Measurements from ENCODE around the gene FAM240B. TPM values are rescaled to one million over a fixed set of nuclear protein-coding genes. Genes with fewer than 3 reads are reported as not detected.

Gene FAM240B
- total RNA-seq, 1 experiment from 2014 or later: not detected

DNA sequence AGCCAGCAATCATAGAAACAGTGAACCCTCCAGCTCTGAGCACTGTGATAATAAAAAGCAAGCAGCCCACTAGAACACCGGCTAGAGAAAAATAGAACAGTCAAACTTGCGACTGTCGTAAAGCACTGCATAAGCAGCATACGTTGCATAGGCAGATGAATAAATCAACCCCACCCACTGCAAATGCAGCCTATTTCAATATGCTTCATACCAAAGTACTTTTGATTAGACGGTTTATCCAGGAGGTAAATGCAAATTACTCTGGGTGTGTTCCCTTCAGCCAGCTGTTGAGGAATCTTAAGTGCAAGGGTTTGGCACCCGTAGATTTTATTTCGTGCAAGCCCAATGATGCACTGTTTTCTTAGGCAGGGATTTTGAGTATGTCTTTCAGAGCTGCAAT lies 67.4 kb downstream of the FAM240B start:
- Histone ChIP-seq H3K4me2 (ENCODE audit: low read length) (no peak overlapping the region), H3F3A (ENCODE audit: low read length, unreplicated experiment) (no peaks in the 10 kb centered on the region), H4K20me1 (ENCODE audit: low read length) (no peaks in the 10 kb centered on the region), H3K9me2 (replicated peaks; ENCODE audit: low read length) (no peaks in the 10 kb centered on the region), H3K9ac (ENCODE audit: low read length) (no peak overlapping the region), H3K4me3 (ENCODE audit: low read length) (no peak overlapping the region), H2AFZ (ENCODE audit: low read length) (no peak overlapping the region), H3K9me3 (ENCODE audit: low read length) (no peaks in the 10 kb centered on the region), H3K79me2 (ENCODE audit: low read length) (no peaks in the 10 kb centered on the region), H3K27ac (ENCODE audit: low read length) (no peak overlapping the region), H3K4me1 (ENCODE audit: insufficient read depth, low read length) (no peaks in the 10 kb centered on the region), H3K36me3 (ENCODE audit: low read depth, low read length) (no peaks in the 10 kb centered on the region), H3K27me3 (ENCODE audit: low read length) (no peaks in the 10 kb centered on the region)
- TF ChIP-seq EZH2phosphoT487 (IDR thresholded peaks at IDR 0.05; ENCODE audit: borderline replicate concordance, low read length): no peak
- no peak for TF ChIP-seq EZH2 (IDR thresholded peaks at IDR 0.05; ENCODE audit: low read length, unreplicated experiment)
- TF ChIP-seq, protein P1, sequence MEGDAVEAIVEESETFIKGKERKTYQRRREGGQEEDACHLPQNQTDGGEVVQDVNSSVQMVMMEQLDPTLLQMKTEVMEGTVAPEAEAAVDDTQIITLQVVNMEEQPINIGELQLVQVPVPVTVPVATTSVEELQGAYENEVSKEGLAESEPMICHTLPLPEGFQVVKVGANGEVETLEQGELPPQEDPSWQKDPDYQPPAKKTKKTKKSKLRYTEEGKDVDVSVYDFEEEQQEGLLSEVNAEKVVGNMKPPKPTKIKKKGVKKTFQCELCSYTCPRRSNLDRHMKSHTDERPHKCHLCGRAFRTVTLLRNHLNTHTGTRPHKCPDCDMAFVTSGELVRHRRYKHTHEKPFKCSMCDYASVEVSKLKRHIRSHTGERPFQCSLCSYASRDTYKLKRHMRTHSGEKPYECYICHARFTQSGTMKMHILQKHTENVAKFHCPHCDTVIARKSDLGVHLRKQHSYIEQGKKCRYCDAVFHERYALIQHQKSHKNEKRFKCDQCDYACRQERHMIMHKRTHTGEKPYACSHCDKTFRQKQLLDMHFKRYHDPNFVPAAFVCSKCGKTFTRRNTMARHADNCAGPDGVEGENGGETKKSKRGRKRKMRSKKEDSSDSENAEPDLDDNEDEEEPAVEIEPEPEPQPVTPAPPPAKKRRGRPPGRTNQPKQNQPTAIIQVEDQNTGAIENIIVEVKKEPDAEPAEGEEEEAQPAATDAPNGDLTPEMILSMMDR (conservative IDR thresholded peaks at IDR 0.05; ENCODE audit: low read depth, low read length): no peak
- DNase-seq (no peak), ATAC-seq (no peak)
- POLR2A ChIA-PET (ENCODE audit: unreplicated experiment): no interaction called here
- no TSS peak for BruUV-seq (replicated peaks)
- intact Hi-C loops (cut with micrococcal nuclease): no loop called here
- CTCF ChIA-PET: no interaction called here

DNA sequence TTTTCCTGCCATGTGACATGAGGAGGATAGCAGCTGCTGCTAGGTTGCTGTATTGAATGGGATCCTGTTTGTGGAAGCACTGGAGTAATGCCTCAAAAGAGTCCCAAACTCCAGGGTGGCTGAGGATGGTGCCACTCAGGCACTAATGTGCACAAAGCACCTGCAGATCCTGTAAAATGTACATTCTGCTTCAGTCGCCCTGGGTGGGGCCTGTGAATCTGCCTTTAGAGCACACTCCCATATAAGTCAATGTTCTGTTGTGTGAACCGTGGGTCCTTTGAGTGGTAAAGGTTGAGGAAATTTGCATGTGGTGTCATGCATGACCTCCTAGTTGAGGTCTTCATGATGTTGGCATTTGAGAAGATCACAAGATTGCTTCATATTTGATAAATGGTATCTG lies 67.9 kb downstream of the FAM240B start:
- CTCF ChIA-PET: no interaction called here
- H3K27me3 ChIP-seq (ENCODE audit: low read length): no peaks in the 10 kb centered on the region
- intact Hi-C loops (cut with micrococcal nuclease): no loop called here
- H3K4me1 ChIP-seq (ENCODE audit: insufficient read depth, low read length): no peaks in the 10 kb centered on the region
- no peak overlapping the region for H3K9ac ChIP-seq (ENCODE audit: low read length)
- POLR2A ChIA-PET (ENCODE audit: unreplicated experiment): no interaction called here
- BruUV-seq (replicated peaks): no TSS peak
- H4K20me1 ChIP-seq (ENCODE audit: low read length): no peaks in the 10 kb centered on the region
- no peaks in the 10 kb centered on the region for H3K9me3 ChIP-seq (ENCODE audit: low read length)
- DNase-seq (no peak), ATAC-seq (no peak)
- H3K4me2 ChIP-seq (ENCODE audit: low read length): no peak overlapping the region
- H3K9me2 ChIP-seq (replicated peaks; ENCODE audit: low read length): no peaks in the 10 kb centered on the region
- H3K27ac ChIP-seq (ENCODE audit: low read length): no peak overlapping the region
- TF ChIP-seq EZH2 (IDR thresholded peaks at IDR 0.05; ENCODE audit: low read length, unreplicated experiment) (no peak), EZH2phosphoT487 (IDR thresholded peaks at IDR 0.05; ENCODE audit: borderline replicate concordance, low read length) (no peak)
- TF ChIP-seq, protein P1 (conservative IDR thresholded peaks at IDR 0.05; ENCODE audit: low read depth, low read length): no peak
- no peaks in the 10 kb centered on the region for H3K36me3 ChIP-seq (ENCODE audit: low read depth, low read length)
- no peaks in the 10 kb centered on the region for H3F3A ChIP-seq (ENCODE audit: low read length, unreplicated experiment)
- no peaks in the 10 kb centered on the region for H3K79me2 ChIP-seq (ENCODE audit: low read length)
- H3K4me3 ChIP-seq (ENCODE audit: low read length): no peak overlapping the region
- H2AFZ ChIP-seq (ENCODE audit: low read length): no peak overlapping the region

DNA sequence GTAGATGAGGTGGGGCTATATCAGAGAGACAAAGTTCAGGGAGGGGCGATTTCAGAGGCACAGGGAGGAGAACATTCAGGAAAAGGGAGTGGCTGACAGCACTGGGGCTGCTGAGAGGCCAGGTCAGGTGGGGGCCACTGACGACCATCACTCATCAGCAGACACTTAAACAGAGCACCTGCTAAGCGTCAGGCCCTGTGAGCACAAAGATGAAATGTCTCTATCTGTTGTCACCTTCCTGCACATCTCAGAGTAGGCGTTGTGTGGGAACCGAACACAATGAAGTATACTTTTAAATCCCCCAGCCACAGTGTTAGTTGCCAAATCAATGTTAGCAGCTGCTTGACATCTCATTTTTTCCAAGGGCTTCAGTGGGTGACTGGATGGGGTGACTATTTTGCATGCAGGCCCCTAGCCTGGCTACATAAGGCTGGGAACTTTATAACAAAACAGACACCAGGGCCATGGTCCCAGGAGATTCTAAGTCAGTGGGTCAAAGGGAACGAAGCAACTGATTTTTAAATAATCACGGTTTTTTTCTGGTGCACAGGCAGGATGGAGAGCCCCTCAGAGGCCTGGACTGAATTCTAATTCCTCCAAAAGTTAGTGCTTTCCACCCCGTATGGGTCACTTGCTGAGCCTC lies 68.4 kb downstream of the FAM240B start:
- CTCF ChIA-PET: no interaction called here
- POLR2A ChIA-PET (ENCODE audit: unreplicated experiment): no interaction called here
- intact Hi-C loops (cut with micrococcal nuclease): no loop called here
- ATAC-seq: no peak
- Histone ChIP-seq H3K4me2 (ENCODE audit: low read length) (no peak overlapping the region), H3K79me2 (ENCODE audit: low read length) (no peaks in the 10 kb centered on the region), H3K9me2 (replicated peaks; ENCODE audit: low read length) (no peaks in the 10 kb centered on the region), H3F3A (ENCODE audit: low read length, unreplicated experiment) (no peaks in the 10 kb centered on the region), H3K9me3 (ENCODE audit: low read length) (no peaks in the 10 kb centered on the region), H4K20me1 (ENCODE audit: low read length) (no peaks in the 10 kb centered on the region), H3K27me3 (ENCODE audit: low read length) (no peaks in the 10 kb centered on the region), H3K9ac (ENCODE audit: low read length) (no peak overlapping the region), H3K36me3 (ENCODE audit: low read depth, low read length) (no peaks in the 10 kb centered on the region), H3K4me3 (ENCODE audit: low read length) (no peak overlapping the region), H3K4me1 (ENCODE audit: insufficient read depth, low read length) (no peaks in the 10 kb centered on the region), H3K27ac (ENCODE audit: low read length) (no peak overlapping the region), H2AFZ (ENCODE audit: low read length) (no peak overlapping the region)
- TF ChIP-seq EZH2 (IDR thresholded peaks at IDR 0.05; ENCODE audit: low read length, unreplicated experiment) (no peak), EZH2phosphoT487 (IDR thresholded peaks at IDR 0.05; ENCODE audit: borderline replicate concordance, low read length) (no peak)
- TF ChIP-seq, protein P1 (conservative IDR thresholded peaks at IDR 0.05; ENCODE audit: low read depth, low read length): no peak
- DNase-seq: no peak
- no TSS peak for BruUV-seq (replicated peaks)
